Measurements from ENCODE around the gene CKAP5.

DNA sequence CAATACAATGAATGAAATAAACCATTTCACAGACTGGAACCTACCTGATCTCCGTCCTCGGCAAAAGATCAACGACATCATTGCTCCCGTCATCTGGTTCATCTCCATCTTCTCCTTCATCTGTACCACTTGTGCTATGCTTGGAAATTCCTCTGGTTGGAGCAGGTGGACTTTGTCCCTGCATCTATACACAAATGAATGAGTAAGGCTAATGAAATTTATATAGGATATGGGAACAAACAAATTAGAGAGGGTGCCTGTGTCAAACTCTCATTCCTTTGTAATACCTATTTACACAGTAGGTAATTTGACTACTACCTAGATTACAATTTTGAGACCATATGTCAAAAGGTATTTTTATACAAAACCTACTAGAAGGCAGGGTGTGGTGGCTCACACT is 67.7 kb downstream of the CKAP5 start:
- TF ChIP-seq, protein P1, sequence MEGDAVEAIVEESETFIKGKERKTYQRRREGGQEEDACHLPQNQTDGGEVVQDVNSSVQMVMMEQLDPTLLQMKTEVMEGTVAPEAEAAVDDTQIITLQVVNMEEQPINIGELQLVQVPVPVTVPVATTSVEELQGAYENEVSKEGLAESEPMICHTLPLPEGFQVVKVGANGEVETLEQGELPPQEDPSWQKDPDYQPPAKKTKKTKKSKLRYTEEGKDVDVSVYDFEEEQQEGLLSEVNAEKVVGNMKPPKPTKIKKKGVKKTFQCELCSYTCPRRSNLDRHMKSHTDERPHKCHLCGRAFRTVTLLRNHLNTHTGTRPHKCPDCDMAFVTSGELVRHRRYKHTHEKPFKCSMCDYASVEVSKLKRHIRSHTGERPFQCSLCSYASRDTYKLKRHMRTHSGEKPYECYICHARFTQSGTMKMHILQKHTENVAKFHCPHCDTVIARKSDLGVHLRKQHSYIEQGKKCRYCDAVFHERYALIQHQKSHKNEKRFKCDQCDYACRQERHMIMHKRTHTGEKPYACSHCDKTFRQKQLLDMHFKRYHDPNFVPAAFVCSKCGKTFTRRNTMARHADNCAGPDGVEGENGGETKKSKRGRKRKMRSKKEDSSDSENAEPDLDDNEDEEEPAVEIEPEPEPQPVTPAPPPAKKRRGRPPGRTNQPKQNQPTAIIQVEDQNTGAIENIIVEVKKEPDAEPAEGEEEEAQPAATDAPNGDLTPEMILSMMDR (optimal IDR thresholded peaks at IDR 0.05 in 1 of 3, IDR thresholded peaks at IDR 0.05 in 1 of 3, conservative IDR thresholded peaks at IDR 0.05 in 1 of 3; ENCODE audit: extremely low read depth in 1 of 3, insufficient read depth in 2 of 3, low read length in 3 of 3): no peak
- no peak for TF ChIP-seq EZH2 (IDR thresholded peaks at IDR 0.05; ENCODE audit: low read length)
